IMR-90 (cell line): ENCODE results near the gene APEX1. TPM values are rescaled to one million over a fixed set of nuclear protein-coding genes. Genes with fewer than 3 reads are reported as not detected.
A peak's percentile ranks its signal among the peaks of the same experiment; 100 is the strongest.

Experiments
- ATAC-seq: fragments of 200-7000 bp; cut with Tn5 transposase; 2 replicates; pipeline ENCODE4 v1.9.1; 2020; ENCODE audit warnings: low read depth, mild to moderate bottlenecking, moderate library complexity
- BruUV-seq: library from RNA; stranded (reverse); fragments of 400-500 nt; replicated peaks from 2 replicates; lab custom pipeline; 2021; lab: Mats Ljungman, UMichigan
- CTCF ChIA-PET: fragments of 300-600 bp; formaldehyde crosslinking; extraction: SDS; loops from one replicate; lab custom pipeline; 2021; ENCODE audit warnings: antibody characterized with exemption; lab: Yijun Ruan, JAX
- POLR2A ChIA-PET: fragments of 300-600 bp; sonication (Branson Sonifier 250); formaldehyde crosslinking; loops from one replicate; lab custom pipeline; 2022; ENCODE audit warnings: antibody characterized with exemption; ENCODE audit not compliant: unreplicated experiment; lab: Charles Lee
- DNase-seq: peaks from one replicate; pipeline ENCODE4 v3.0.0; 2013
- H2AFZ ChIP-seq: replicated peaks from 2 replicates; pipeline ENCODE3; 2013; ENCODE audit warnings: low read length, mild to moderate bottlenecking; ENCODE audit not compliant: poor library complexity
- H2AK5ac ChIP-seq: 2 replicates; pipeline ENCODE4 v1.6.1; 2013; ENCODE audit warnings: low read depth, low read length, inconsistent platforms
- H2AK9ac ChIP-seq: replicated peaks from 2 replicates; pipeline ENCODE3; 2013; ENCODE audit warnings: mild to moderate bottlenecking, low read depth, low read length, moderate library complexity; ENCODE audit not compliant: poor library complexity
- H2BK120ac ChIP-seq: 2 replicates; pipeline ENCODE4 v1.6.1; 2013; ENCODE audit warnings: low read depth, low read length, inconsistent platforms
- H2BK15ac ChIP-seq: 3 replicates; pipeline ENCODE4 v1.6.1; 2013; ENCODE audit warnings: low read depth, low read length, inconsistent platforms
- H2BK20ac ChIP-seq: 2 replicates; pipeline ENCODE4 v1.6.1; 2013; ENCODE audit warnings: low read depth, mild to moderate bottlenecking, inconsistent platforms, low read length, moderate library complexity
- H2BK5ac ChIP-seq: 2 replicates; pipeline ENCODE4 v1.6.1; 2013; ENCODE audit warnings: mild to moderate bottlenecking, low read depth, low read length, inconsistent platforms; ENCODE audit not compliant: poor library complexity, severe bottlenecking
- H3K14ac ChIP-seq: replicated peaks from 2 replicates; pipeline ENCODE4 v1.6.1; 2013; ENCODE audit warnings: low read depth, low read length, inconsistent platforms
- H3K18ac ChIP-seq: 2 replicates; pipeline ENCODE4 v1.6.1; 2013; ENCODE audit warnings: low read depth, low read length, control low read depth
- H3K23ac ChIP-seq: 2 replicates; pipeline ENCODE4 v1.6.1; 2013; ENCODE audit warnings: low read depth, low read length, inconsistent platforms
- H3K27ac ChIP-seq: 2 replicates; pipeline ENCODE4 v1.5.1; 2013; ENCODE audit warnings: mild to moderate bottlenecking, control low read depth, low read length; ENCODE audit not compliant: insufficient read depth
- H3K27me3 ChIP-seq: 2 replicates; pipeline ENCODE4 v1.6.1; 2013; ENCODE audit warnings: low read length; ENCODE audit not compliant: control insufficient read depth, insufficient read depth
- H3K36me3 ChIP-seq: 2 replicates; pipeline ENCODE4 v1.6.1; 2013; ENCODE audit warnings: low read length, mixed read lengths; ENCODE audit not compliant: control insufficient read depth, insufficient read depth
- H3K4ac ChIP-seq: 2 replicates; pipeline ENCODE4 v1.6.1; 2013; ENCODE audit warnings: low read depth, low read length, inconsistent platforms
- H3K4me1 ChIP-seq: 2 replicates; pipeline ENCODE4 v1.6.1; 2013; ENCODE audit warnings: low read length, mixed read lengths; ENCODE audit not compliant: control insufficient read depth, insufficient read depth
- H3K4me2 ChIP-seq: 2 replicates; pipeline ENCODE4 v1.6.1; 2013; ENCODE audit warnings: low read depth, mild to moderate bottlenecking, control low read depth, low read length, moderate library complexity
- H3K4me3 ChIP-seq: 2 replicates; pipeline ENCODE4 v1.5.1; 2013; ENCODE audit warnings: low read depth, mild to moderate bottlenecking, control low read depth, low read length, moderate library complexity; ENCODE audit not compliant: insufficient read depth
- H3K56ac ChIP-seq: 2 replicates; pipeline ENCODE4 v1.6.1; 2013; ENCODE audit warnings: low read length, inconsistent platforms; ENCODE audit not compliant: insufficient read depth; ENCODE audit errors: extremely low read depth
- H3K79me1 ChIP-seq, 2 experiments: 2 replicates each; pipeline ENCODE4 v1.6.1; 2013; ENCODE audit warnings: low read length in 2 of 2, inconsistent platforms in 1 of 2, low read depth in 1 of 2
- H3K9ac ChIP-seq: 2 replicates; pipeline ENCODE4 v1.6.1; 2013; ENCODE audit warnings: low read depth, low read length, control low read depth
- H3K9me1 ChIP-seq: 2 replicates; pipeline ENCODE4 v1.6.1; 2013; ENCODE audit warnings: low read length, inconsistent platforms; ENCODE audit not compliant: insufficient read depth
- H3K9me3 ChIP-seq: 2 replicates; pipeline ENCODE4 v1.6.1; 2013; ENCODE audit warnings: low read length; ENCODE audit not compliant: control insufficient read depth, insufficient read depth
- H4K20me1 ChIP-seq: 2 replicates; pipeline ENCODE4 v1.6.1; 2013; ENCODE audit warnings: low read length, inconsistent platforms; ENCODE audit not compliant: insufficient read depth
- H4K5ac ChIP-seq: 2 replicates; pipeline ENCODE4 v1.6.1; 2013; ENCODE audit warnings: mild to moderate bottlenecking, low read depth, low read length, control low read depth
- H4K8ac ChIP-seq, 2 experiments: 2 replicates each; pipeline ENCODE4 v1.6.1; 2013; ENCODE audit warnings: low read depth in 2 of 2, low read length in 2 of 2, control low read depth in 1 of 2, inconsistent platforms in 1 of 2
- H4K91ac ChIP-seq: 2 replicates; pipeline ENCODE4 v1.6.1; 2013; ENCODE audit warnings: low read depth, low read length, inconsistent platforms; ENCODE audit not compliant: insufficient read depth
- BHLHE40 ChIP-seq: fragments of 150-350 bp; IDR thresholded peaks from 2 replicates; pipeline ENCODE4 v1.6.1; 2016; ENCODE audit warnings: mild to moderate bottlenecking, low read depth, low read length
- CEBPB ChIP-seq: IDR thresholded peaks from 2 replicates; pipeline ENCODE4 v1.6.1; 2012; ENCODE audit warnings: low read depth, low read length, improper control_type of control experiment
- CHD1 ChIP-seq: IDR thresholded peaks from 2 replicates; pipeline ENCODE4 v1.6.1; 2012; ENCODE audit warnings: low read depth, low read length, improper control_type of control experiment
- ELK1 ChIP-seq: fragments of 150-350 bp; IDR thresholded peaks from 2 replicates; pipeline ENCODE4 v1.6.1; 2016; ENCODE audit warnings: low read depth, mild to moderate bottlenecking, low read length, moderate library complexity, borderline replicate concordance
- FOS ChIP-seq: fragments of 150-350 bp; IDR thresholded peaks from 2 replicates; pipeline ENCODE4 v1.6.1; 2016; ENCODE audit warnings: low read depth, low read length
- MAFK ChIP-seq: IDR thresholded peaks from 2 replicates; pipeline ENCODE4 v1.6.1; 2012; ENCODE audit warnings: low read depth, low read length, improper control_type of control experiment
- MXI1 ChIP-seq: IDR thresholded peaks from 2 replicates; pipeline ENCODE4 v1.6.1; 2012; ENCODE audit warnings: low read depth, mild to moderate bottlenecking, low read length, moderate library complexity, borderline replicate concordance
- NFE2L2 ChIP-seq: fragments of 150-350 bp; IDR thresholded peaks from 2 replicates; pipeline ENCODE4 v1.6.1; 2016; ENCODE audit warnings: low read depth, mild to moderate bottlenecking, low read length
- POLR2A ChIP-seq: IDR thresholded peaks from 2 replicates; pipeline ENCODE4 v1.6.1; 2012; ENCODE audit warnings: mild to moderate bottlenecking, low read depth, low read length
- RAD21 ChIP-seq: IDR thresholded peaks from 2 replicates; pipeline ENCODE4 v1.6.1; 2012; ENCODE audit warnings: low read length, improper control_type of control experiment
- RCOR1 ChIP-seq: IDR thresholded peaks from 2 replicates; pipeline ENCODE4 v1.6.1; 2012; ENCODE audit warnings: mild to moderate bottlenecking, low read length, improper control_type of control experiment; ENCODE audit not compliant: insufficient replicate concordance
- RFX5 ChIP-seq: IDR thresholded peaks from 2 replicates; pipeline ENCODE4 v1.8.0; 2012; ENCODE audit warnings: low read depth, mild to moderate bottlenecking, low read length, moderate library complexity
- SMC3 ChIP-seq: fragments of 150-350 bp; IDR thresholded peaks from 2 replicates; pipeline ENCODE4 v1.6.1; 2016; ENCODE audit warnings: low read depth, mild to moderate bottlenecking, antibody characterized with exemption, low read length, moderate library complexity
- USF2 ChIP-seq: fragments of 150-350 bp; IDR thresholded peaks from 2 replicates; pipeline ENCODE4 v1.6.1; 2017; ENCODE audit warnings: mild to moderate bottlenecking, antibody characterized with exemption, low read length, low read depth
- WGBS, 2 experiments: methylation state at CpG; one replicate each; pipeline versions ENCODE4 v1.1.5 to v1.1.7; 2013; ENCODE audit warnings: missing lambda C conversion rate in 2 of 2; ENCODE audit not compliant: insufficient read length in 1 of 2; ENCODE audit errors: extremely low coverage in 2 of 2; 5-methylcytosine and 5-hydroxymethylcytosine counted together
- dilution Hi-C: fragments of 300-500 bp; cut with HindIII; formaldehyde crosslinking; loops from one replicate; pipeline ENCODE4 v1.14.3; 2018; ENCODE audit warnings: low sequenced_read_pairs; ENCODE audit not compliant: unreplicated experiment
- in situ Hi-C: fragments of 300-500 bp; cut with MboI; formaldehyde crosslinking; loops from 3 replicates; pipeline ENCODE4 v1.14.3; 2019; ENCODE audit warnings: low sequenced_read_pairs, inconsistent platforms, mixed read lengths
- intact Hi-C: fragments of 100-400 bp; cut with micrococcal nuclease; formaldehyde crosslinking; loops from 2 replicates; pipeline ENCODE4 v1.10.0; 2022
- polyA plus RNA-seq, 3 experiments: library from polyadenylated mRNA; depleted of rRNA; stranded (reverse); fragments of >200 nt; gene quantifications; 2 replicates each; pipeline ENCODE4 v1.2.3, GENCODE V29; 2012; ENCODE audit warnings: low replicate concordance in 1 of 3
- total RNA-seq: library from RNA; depleted of rRNA; stranded (reverse); fragments of >200 nt; gene quantifications from 2 replicates; pipeline ENCODE4 v1.2.3, GENCODE V29; 2012

APEX1 gene
- total and polyA plus RNA-seq, 2 of the 4 experiments (the other 2 are of a cell fraction) = 125 to 241 TPM

GRCh38 chr14:20461225-20462141, 6.5 kb downstream of the APEX1 start, which contains the start of gene PIP4P1:
PIP4P1 (minus strand) TSS chr14:20461434; CDS start chr14:20461325, 109 bp downstream.
- no peak within 1 kb of the TSS for H2BK20ac ChIP-seq
- H3K4ac ChIP-seq = peak within 1 kb of the TSS; percentile 64
- H2AK5ac ChIP-seq = peak within 1 kb of the TSS; percentile 70
- DNase-seq = peak; percentile 100
- ChIA-PET CTCF (interaction anchor here (0.6 kb wide), 2 partner anchors 120 to 515 kb away, joined by 3 to 4 read pairs; no protein-coding TSS in a partner anchor), POLR2A (interaction anchor here (0.6 to 1.1 kb wide), 2 partner anchors 49 to 220 kb away, joined by 4 to 18 read pairs; no protein-coding TSS in a partner anchor)
- H2AFZ ChIP-seq = peak within 1 kb of the TSS; percentile 98
- H3K14ac ChIP-seq = peak within 1 kb of the TSS; percentile 65
- H2BK15ac ChIP-seq = no peak within 1 kb of the TSS
- H4K5ac ChIP-seq = peak within 1 kb of the TSS; percentile 79
- H3K56ac ChIP-seq = no peak within 1 kb of the TSS
- H4K20me1 ChIP-seq = 0 out of 2 replicates have a peak, but pooled peaks cover 3% of the 10 kb centered on the region
- H3K36me3 ChIP-seq = peaks cover 21% of the 10 kb centered on the region
- no peaks in the 10 kb centered on the region for H3K9me3 ChIP-seq
- in situ Hi-C loops (loop anchor here (25.0 kb wide), 1 partner anchor 626 kb away; the partner anchor contains the start of gene ZNF219), dilution Hi-C loops (no loop called here), intact Hi-C loops (loop anchor here (1.0 kb wide), 2 partner anchors 118 to 222 kb away; partner anchors contain the start of gene PARP2)
- 0 out of 2 replicates have a peak, but pooled peaks cover 4% of the 10 kb centered on the region for H3K4me1 ChIP-seq
- H3K27ac ChIP-seq = peak within 1 kb of the TSS; percentile 54
- peak within 1 kb of the TSS; percentile 60 for H3K9ac ChIP-seq
- H2BK5ac ChIP-seq = peak within 1 kb of the TSS; percentile 55
- peak within 1 kb of the TSS; percentile 94 for H3K23ac ChIP-seq
- H4K91ac ChIP-seq = peak within 1 kb of the TSS; percentile 53; the same call in 1 of the 2 replicates
- WGBS, 2 experiments = 1% methylated on average over 44 of the region's 67 CpGs; no CpG with 5 or more reads in 1 of the 2 experiments
- ATAC-seq = peak; percentile 96
- H2BK120ac ChIP-seq = no peak within 1 kb of the TSS
- peak within 1 kb of the TSS; percentile 95 for H2AK9ac ChIP-seq
- H3K9me1 ChIP-seq = peaks cover 10% of the 10 kb centered on the region; the same call in 1 of the 2 replicates
- no peaks in the 10 kb centered on the region for H3K27me3 ChIP-seq
- peak within 1 kb of the TSS; percentile 98 for H3K4me2 ChIP-seq
- no peak within 1 kb of the TSS for H3K18ac ChIP-seq
- H3K79me1 ChIP-seq = peaks cover 19 to 33% of the 10 kb centered on the region in 2 experiments
- H3K4me3 ChIP-seq = peak within 1 kb of the TSS; percentile 53
- BruUV-seq = TSS peak; percentile 49
- peak within 1 kb of the TSS; percentile 67 to 84 for H4K8ac ChIP-seq
- no peak for TF ChIP-seq CHD1
- peak; percentile 88 for TF ChIP-seq MAFK
- peak; percentile 75 for TF ChIP-seq FOS
- no peak for TF ChIP-seq RAD21
- no peak for TF ChIP-seq SMC3
- TF ChIP-seq ELK1 = no peak
- TF ChIP-seq USF2 = peak; percentile 99
- TF ChIP-seq BHLHE40 = peak; percentile 98
- no peak for TF ChIP-seq MXI1
- TF ChIP-seq POLR2A = peak; percentile 39
- TF ChIP-seq RFX5 = no peak; the same call in 1 of the 2 replicates
- no peak for TF ChIP-seq RCOR1
- peak; percentile 93 for TF ChIP-seq CEBPB
- TF ChIP-seq NFE2L2 = no peak
